Subcutaneous abdominal adipose tissue (tissue), 5 donors: Measurements from ENCODE around the gene BNIP1.

Experiments used
- H3K27ac ChIP-seq: one replicate; pipeline ENCODE4 v1.7.0; 2013; ENCODE audit warnings: low read depth, mild to moderate bottlenecking, inconsistent platforms, low read length, moderate library complexity
- H3K27me3 ChIP-seq, 5 donors: one replicate each; pipeline ENCODE4 v1.7.0; 2013; ENCODE audit warnings: low read length in 5 of 5, inconsistent platforms in 1 of 5; ENCODE audit not compliant: control insufficient read depth in 5 of 5, insufficient read depth in 4 of 5
- H3K36me3 ChIP-seq, 5 donors: one replicate each; pipeline ENCODE4 v1.7.0; 2013; ENCODE audit warnings: low read length in 5 of 5; ENCODE audit not compliant: control insufficient read depth in 5 of 5, insufficient read depth in 5 of 5
- H3K4me1 ChIP-seq, 5 donors: one replicate each; pipeline ENCODE4 v1.7.0; 2013; ENCODE audit warnings: low read length in 5 of 5, mild to moderate bottlenecking in 3 of 5, moderate library complexity in 1 of 5; ENCODE audit not compliant: control insufficient read depth in 5 of 5, insufficient read depth in 5 of 5
- H3K4me3 ChIP-seq, 5 donors: one replicate each; pipeline ENCODE4 v1.7.0; 2013; ENCODE audit warnings: low read length in 5 of 5, low read depth in 1 of 5
- H3K9ac ChIP-seq, 5 donors: one replicate each; pipeline ENCODE4 v1.7.0; 2013; ENCODE audit warnings: low read length in 5 of 5, mild to moderate bottlenecking in 4 of 5, moderate library complexity in 3 of 5
- H3K9me3 ChIP-seq, 5 donors: one replicate each; pipeline ENCODE4 v1.7.0; 2013; ENCODE audit warnings: low read length in 5 of 5; ENCODE audit not compliant: control insufficient read depth in 5 of 5
- donor health status: healthy.
- donor health status: healthy.
- donor health status: healthy.
- donor health status: healthy.
- donor health status: healthy.

Gene BNIP1

DNA sequence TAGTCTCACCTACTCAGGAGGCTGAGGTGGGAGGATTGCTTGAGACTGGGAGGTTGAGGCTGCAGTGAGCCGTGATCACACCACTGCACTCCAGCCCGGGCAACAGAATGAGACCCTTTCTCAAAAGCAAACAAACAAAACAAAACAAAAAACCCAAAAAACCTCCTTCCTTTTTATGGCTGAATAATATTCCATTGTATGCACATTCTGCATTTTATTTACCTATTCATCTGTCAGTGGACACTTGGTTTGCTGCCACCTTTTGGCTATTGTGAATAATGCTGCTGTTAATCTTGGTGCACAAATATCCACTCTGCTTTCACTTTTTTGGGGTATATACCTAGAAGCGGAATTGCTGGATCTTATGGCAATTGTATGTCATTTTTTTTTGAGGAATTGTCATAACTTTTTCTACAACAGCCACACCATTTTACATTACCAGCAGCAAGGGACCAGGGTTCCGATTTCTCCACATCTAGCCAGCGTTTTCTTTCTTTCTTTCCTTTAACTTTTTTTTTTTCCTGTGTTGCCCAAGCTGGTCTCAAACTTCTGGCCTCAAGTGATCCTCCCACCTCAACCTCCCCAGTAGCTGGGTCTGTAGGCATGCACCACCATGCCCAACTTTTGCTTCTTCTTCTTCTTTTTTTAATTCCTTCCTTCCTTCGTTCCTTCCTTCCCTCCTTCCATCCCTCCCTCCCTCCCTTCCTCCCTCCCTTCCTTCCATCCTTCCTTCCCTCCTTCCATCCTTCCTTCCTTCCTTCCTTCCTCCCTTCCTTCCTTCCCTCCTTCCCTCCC lies 60.1 kb downstream of the BNIP1 start:
- Histone ChIP-seq H3K4me3 (no peak overlapping the region), H3K36me3 (no peaks in the 10 kb centered on the region), H3K9me3 (peaks cover 2 to 14% (median 4%) of the 10 kb centered on the region in 5 donors), H3K27me3 (peaks cover 17 to 30% (median 19%) of the 10 kb centered on the region in 5 donors), H3K27ac (no peak overlapping the region), H3K9ac (no peak overlapping the region), H3K4me1 (peaks cover 0 to 6% (median 0%) of the 10 kb centered on the region in 5 donors)

DNA sequence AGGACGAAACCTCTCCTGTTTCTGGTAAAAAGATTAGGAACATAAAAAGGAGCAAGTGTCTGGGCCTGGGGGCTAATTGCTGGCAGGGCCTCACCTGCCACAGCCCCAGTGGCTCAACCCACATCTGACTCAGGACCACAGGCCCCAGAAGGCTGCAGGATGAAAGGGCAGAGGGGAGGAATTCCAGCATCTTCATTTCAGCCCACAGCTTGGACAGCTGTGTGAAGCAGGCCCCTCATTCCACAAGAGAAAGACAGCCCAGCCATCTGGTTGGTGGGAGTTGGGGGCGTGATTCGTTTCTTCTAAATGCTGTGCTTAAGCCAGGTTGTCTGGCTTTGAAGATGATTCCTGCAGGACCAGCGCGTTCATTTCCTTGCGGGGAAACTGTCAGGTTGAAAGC lies 61.6 kb downstream of the BNIP1 start:
- H3K9me3 ChIP-seq, result no peaks in the 10 kb centered on the region
- H3K27me3 ChIP-seq, result peaks cover 17 to 30% (median 20%) of the 10 kb centered on the region in 5 donors
- no peak overlapping the region for H3K9ac ChIP-seq
- H3K4me1 ChIP-seq, result peaks cover 0 to 6% (median 0%) of the 10 kb centered on the region in 5 donors
- H3K27ac ChIP-seq, result no peak overlapping the region
- H3K36me3 ChIP-seq, result no peaks in the 10 kb centered on the region
- no peak overlapping the region for H3K4me3 ChIP-seq

DNA sequence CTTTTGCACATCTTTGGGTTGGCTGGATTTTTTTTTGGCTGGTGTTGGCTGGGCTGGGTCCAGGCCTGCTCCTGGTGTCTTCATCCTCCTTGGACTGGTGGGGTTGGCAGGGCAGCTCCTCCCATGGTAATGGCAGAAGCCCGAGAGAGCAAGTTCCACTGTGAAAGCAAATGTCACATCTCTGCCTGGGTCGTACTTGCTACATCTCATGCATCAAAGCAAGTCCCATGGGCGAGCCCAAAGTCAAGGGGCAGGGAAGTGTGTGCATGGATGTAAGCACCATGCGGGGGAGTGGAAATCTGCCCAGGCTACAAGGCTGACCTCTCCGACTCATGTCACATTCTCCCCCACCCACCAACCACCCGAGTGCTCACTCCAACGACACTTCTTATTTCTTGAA lies 64.0 kb downstream of the BNIP1 start:
- Histone ChIP-seq H3K27me3 (peaks cover 3 to 14% (median 9%) of the 10 kb centered on the region in 5 donors), H3K9me3 (no peaks in the 10 kb centered on the region), H3K4me1 (no peaks in the 10 kb centered on the region), H3K36me3 (no peaks in the 10 kb centered on the region), H3K4me3 (no peak overlapping the region), H3K9ac (no peak overlapping the region), H3K27ac (no peak overlapping the region)

DNA sequence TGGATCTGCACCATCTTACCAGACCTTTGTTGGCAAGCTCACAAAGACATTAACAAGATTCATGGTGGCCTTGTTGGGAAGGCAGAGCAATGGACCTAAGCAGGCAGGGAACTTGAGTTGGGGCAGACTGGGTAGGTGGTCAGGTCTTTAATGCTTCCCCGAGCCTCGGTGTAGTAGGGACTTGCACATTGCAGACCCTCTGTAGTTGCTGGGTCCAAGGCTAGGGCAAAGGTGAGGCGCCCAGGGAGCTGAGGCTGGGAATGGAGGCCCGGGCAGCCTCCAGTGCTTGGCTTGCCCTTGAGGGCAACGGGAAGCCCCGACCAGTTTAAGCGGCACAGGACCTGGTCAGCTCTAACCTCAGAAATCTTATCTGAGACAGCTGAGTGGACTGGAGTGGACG lies 66.5 kb downstream of the BNIP1 start:
- H3K27me3 ChIP-seq, result peaks cover 3 to 18% (median 9%) of the 10 kb centered on the region in 5 donors
- H3K9me3 ChIP-seq, result no peaks in the 10 kb centered on the region
- no peaks in the 10 kb centered on the region for H3K36me3 ChIP-seq
- H3K4me1 ChIP-seq, result no peaks in the 10 kb centered on the region
- H3K4me3 ChIP-seq, result no peak overlapping the region
- H3K9ac ChIP-seq, result no peak overlapping the region
- no peak overlapping the region for H3K27ac ChIP-seq

DNA sequence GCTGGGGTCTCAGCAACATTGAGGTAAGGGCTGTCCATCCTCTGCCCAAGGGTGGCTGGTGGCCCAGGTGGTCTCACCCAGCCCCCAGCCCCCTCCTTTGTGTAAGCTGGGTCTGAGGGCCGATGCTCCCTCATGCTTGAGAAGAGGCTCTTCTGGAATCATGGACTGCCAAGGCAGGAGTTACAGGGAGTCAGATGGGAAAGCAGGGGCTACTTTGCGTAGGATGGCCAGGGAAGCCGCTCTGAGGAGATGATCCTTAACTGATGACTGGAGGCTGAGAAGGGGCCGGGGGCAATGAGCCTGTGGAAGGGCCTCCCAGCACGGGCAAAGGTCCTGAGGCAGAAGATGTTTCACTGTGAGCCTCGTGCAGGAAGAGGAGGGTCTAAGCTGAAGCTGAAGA lies 67.0 kb downstream of the BNIP1 start:
- Histone ChIP-seq H3K27me3 (peaks cover 3 to 15% (median 9%) of the 10 kb centered on the region in 5 donors), H3K36me3 (no peaks in the 10 kb centered on the region), H3K4me1 (no peaks in the 10 kb centered on the region), H3K9ac (no peak overlapping the region), H3K4me3 (no peak overlapping the region), H3K27ac (no peak overlapping the region), H3K9me3 (no peaks in the 10 kb centered on the region)

DNA sequence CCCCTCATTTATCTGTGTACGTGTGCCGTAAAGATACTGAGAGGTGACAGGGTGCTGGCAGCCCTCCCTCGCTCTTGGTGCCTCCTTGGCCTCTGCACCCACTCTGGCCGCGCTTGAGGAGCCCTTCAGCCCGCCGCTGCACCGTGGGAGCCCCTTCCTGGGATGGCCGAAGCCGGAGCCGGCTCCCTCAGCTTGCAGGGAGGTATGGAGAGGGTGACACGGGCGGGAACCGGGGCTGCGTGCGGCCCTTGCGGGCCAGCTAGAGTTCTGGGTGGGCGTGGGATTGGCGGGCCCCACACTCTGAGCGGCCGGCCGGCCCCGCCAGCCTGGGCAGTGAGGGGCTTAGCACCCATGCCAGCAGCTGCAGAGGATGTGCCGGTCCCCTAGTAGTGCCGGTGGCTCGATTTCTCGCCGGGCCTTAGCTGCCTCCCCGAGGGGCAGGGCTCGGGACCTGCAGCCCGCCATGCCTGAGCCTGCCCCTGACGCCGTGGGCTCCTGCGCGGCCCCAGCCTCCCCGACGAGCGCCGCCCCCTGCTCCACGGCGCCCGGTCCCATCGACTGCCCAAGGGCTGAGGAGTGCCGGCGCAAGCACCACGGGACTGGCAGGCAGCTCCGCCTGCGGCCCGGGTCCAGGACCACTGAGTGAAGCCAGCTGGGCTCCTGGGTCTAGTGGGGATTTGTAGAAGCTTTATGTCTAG lies 69.1 kb downstream of the BNIP1 start:
- Histone ChIP-seq H3K27me3 (peaks cover 0 to 11% (median 2%) of the 10 kb centered on the region in 5 donors), H3K36me3 (no peaks in the 10 kb centered on the region), H3K27ac (no peak overlapping the region), H3K9me3 (no peaks in the 10 kb centered on the region), H3K9ac (no peak overlapping the region), H3K4me1 (peaks cover 0 to 6% (median 0%) of the 10 kb centered on the region in 5 donors), H3K4me3 (no peak overlapping the region)
